Astrocyte of the spinal cord (primary cell): ENCODE data around the gene TESMIN.
A peak's percentile ranks its signal among the peaks of the same experiment; 100 is the strongest.

Experiments
- DNase-seq: peaks from one replicate; pipeline ENCODE4 v3.0.0; 2011; ENCODE audit warnings: low read depth, low spot score
- H3K4me3 ChIP-seq: 2 replicates; pipeline ENCODE4 v1.5.1; 2011; ENCODE audit warnings: low read depth, mild to moderate bottlenecking, low read length, moderate library complexity
- CTCF ChIP-seq: IDR thresholded peaks from 2 replicates; pipeline ENCODE4 v1.5.1; 2012; ENCODE audit warnings: low read depth, mild to moderate bottlenecking, low read length, inconsistent platforms
- in situ Hi-C: cut with HindIII; loops from 2 replicates; pipeline ENCODE4 v1.10.0; 2017; ENCODE audit warnings: low sequenced_read_pairs

Gene TESMIN

GRCh38 chr11:68674461-68674860 is 76.9 kb downstream of the TESMIN start:
- in situ Hi-C loops: no loop called here
- no peak overlapping the region for H3K4me3 ChIP-seq
- TF ChIP-seq CTCF: no peak
- DNase-seq: no peak

DNA sequence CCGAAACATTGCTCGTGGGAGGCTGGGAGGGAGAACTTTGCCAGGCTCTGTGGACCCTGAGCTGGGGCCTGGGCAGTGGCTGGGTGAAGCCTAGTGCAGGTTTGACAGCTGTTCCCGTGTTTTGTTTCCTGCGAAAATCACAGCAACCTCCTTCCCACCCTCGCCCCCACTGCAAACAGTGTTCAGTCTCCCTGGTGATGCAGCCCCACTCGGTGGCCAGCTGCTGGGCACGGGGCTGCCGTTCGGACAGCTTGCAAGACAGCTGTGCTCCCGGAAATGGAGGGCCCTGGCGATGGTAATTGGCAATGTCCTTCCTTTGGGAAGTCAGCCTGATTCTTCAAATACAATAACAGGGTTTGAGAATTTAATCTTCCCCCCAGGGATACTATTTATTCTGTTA is 77.3 kb downstream of the TESMIN start:
- in situ Hi-C loops: no loop called here
- DNase-seq: no peak
- no peak for TF ChIP-seq CTCF
- H3K4me3 ChIP-seq: no peak overlapping the region

DNA sequence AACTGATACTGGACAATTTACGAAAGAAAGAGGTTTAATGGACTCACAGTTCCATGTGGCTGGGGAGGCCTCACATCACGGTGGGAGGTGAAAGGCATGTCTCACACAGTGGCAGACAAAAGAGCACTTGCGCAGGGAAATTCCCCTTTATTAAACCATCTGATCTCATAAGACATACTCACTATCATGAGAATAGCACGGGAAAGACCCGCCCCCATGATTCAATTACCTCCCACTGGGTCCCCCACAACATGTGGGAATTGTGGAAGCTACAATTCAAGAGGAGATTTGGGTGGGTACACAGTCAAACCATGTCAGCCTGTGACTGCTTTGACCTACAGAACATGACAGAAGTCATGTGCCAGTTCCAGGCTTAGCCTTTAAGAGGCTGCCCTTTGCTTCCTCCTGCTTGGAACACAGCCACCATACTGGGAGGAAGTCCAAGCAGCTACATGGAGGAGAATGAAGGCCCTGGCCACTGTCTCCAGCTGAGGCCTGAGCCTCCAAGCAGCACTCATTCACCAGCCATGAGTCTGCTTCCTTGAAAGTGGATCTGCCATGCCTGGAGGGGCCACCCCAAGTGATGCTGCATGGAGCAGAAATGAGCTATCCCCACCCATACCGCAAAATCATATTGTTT is 77.9 kb downstream of the TESMIN start:
- H3K4me3 ChIP-seq: no peak overlapping the region
- DNase-seq: peak; percentile 90
- in situ Hi-C loops: no loop called here
- TF ChIP-seq CTCF: no peak

DNA sequence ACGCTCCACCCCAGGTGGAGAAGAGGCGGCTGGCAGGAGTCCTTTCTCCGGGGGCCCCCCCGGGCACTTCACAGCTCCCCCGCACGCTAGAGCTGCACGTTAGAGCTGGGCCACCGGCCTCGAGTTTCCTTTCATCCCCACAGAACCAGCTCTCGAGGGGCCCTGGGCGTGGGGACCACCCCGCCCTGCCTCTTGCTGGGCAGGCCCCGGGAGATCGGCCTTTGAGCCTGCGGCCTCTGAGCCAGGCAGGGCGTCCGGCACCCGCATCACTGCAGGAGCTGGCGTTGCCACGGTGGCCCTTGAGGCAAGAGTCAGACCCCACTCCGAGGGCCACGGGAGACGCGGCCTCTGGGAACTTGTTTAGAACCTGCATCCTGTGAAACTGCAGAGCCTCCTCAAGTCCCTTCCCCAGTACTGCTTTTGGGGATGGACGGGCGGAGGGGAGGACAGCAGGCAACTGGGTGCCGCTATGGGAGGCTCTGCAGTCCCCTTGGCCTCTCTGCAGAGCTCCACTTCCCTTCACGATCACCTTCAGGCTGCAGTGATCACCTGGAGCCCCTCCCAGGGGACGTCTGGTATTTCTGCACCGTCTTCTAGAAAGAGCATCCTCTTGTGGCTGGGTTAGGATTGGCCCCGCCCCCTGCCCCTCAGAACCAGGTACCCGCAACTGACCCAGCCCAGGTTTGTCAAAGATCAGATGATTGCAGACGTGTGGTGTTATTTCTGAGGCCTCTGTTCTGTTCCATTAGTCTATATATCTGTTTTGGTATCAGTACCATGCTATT is 80.9 kb downstream of the TESMIN start:
- in situ Hi-C loops: no loop called here
- DNase-seq: no peak
- no peak for TF ChIP-seq CTCF
- no peak overlapping the region for H3K4me3 ChIP-seq

DNA sequence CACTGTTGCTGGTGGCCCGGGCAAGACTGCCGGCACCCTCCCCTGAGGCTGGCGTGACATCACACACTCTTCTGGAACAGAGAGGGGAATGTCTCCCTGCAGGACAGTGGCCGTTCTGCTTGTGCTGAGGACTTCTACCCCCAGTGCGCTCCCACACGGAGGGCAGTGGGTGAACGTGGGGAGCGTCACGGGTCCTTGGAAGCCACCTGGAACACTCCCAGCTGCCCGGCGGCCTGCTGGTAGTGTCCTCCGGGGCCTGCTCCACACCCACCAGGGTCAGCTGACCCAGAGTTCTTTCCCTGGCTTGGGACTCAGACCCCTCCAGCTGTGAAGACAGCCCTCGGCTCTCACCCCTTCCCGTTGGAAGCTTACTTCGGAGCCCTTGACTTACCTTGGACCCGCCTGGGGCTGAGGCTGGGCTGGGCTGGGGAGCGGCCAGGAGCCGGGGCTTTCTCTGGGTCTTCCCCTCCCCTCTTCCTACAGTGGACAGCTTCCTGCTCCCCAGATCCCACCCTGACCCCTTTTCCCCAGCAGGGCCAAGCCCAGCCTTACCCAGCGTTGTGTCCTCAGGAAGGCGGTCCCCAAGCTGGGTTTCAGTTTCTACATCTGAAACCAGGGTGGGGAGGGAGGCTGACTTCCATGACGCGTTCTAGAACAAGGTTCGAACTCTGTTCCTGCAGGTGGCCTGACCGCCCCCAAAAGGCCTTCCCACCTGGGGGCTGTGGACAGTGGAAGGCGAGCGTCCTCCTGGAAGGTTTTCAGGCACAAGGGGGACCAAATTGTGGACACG is 81.8 kb downstream of the TESMIN start:
- no peak for DNase-seq
- H3K4me3 ChIP-seq: no peak overlapping the region
- in situ Hi-C loops: no loop called here
- no peak for TF ChIP-seq CTCF
